Measurements from ENCODE around the gene TPPP. TPM values are rescaled to one million over a fixed set of nuclear protein-coding genes. Genes with fewer than 3 reads are reported as not detected.

The TPPP gene
- total RNA-seq, 1 donor from 2014 or later = 1.9 TPM

DNA sequence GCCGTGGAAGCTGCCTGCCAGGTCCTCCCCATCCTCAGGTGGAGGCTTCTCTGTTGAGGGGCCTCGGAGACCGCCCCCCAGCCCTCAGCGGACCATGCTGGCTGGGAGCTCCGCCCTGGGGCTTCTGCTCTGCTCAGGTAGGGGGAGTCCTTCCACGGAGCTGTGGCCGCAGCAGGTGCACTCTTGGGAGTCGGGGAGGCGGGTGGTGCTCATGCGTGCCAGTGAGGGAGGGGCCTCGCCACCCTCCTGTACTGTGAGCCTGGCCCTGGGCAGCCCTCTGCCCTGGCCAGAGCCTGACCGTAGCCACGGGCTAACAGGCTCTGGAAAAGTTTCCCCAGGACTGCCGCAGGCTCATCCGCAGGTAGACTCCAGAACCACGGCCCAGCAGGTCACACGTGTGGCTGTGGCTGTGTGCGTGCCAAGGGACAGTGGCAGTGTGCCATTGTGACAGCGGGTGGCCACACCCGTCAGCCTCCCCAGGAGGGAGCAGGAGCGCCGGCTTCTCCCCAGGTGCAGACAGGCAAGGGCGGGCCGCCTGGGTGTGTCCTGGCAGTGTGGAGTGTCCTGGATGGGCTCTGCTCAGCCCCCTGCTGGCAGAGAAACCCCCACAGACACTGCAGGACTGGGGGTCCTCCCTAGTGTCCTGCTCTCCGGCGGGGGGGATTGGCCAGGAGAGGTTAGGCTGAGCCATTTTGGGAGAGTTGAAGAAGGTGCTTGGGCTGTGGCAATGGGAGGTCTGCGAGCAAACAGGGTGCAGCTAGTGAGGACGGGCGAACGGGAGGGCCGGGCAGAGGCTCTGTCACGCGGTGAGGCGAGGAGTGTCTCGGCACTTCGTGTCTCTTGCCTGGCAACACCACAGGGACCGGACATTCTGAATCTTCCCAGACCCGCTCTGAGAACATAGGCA is 29.5 kb downstream of the TPPP start:
- H3K4me3 ChIP-seq (ENCODE audit: low read depth, low read length) = no peak overlapping the region
- no peaks in the 10 kb centered on the region for H3K27me3 ChIP-seq (ENCODE audit: control insufficient read depth, insufficient read depth, low read length)
- TF ChIP-seq, protein P1, sequence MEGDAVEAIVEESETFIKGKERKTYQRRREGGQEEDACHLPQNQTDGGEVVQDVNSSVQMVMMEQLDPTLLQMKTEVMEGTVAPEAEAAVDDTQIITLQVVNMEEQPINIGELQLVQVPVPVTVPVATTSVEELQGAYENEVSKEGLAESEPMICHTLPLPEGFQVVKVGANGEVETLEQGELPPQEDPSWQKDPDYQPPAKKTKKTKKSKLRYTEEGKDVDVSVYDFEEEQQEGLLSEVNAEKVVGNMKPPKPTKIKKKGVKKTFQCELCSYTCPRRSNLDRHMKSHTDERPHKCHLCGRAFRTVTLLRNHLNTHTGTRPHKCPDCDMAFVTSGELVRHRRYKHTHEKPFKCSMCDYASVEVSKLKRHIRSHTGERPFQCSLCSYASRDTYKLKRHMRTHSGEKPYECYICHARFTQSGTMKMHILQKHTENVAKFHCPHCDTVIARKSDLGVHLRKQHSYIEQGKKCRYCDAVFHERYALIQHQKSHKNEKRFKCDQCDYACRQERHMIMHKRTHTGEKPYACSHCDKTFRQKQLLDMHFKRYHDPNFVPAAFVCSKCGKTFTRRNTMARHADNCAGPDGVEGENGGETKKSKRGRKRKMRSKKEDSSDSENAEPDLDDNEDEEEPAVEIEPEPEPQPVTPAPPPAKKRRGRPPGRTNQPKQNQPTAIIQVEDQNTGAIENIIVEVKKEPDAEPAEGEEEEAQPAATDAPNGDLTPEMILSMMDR (IDR thresholded peaks at IDR 0.05; ENCODE audit: insufficient read depth, low read length, poor library complexity, severe bottlenecking) = no peak
- H3K36me3 ChIP-seq (ENCODE audit: control insufficient read depth, insufficient read depth, low read length) = no peaks in the 10 kb centered on the region
- no peak for DNase-seq (ENCODE audit: low read depth)

DNA sequence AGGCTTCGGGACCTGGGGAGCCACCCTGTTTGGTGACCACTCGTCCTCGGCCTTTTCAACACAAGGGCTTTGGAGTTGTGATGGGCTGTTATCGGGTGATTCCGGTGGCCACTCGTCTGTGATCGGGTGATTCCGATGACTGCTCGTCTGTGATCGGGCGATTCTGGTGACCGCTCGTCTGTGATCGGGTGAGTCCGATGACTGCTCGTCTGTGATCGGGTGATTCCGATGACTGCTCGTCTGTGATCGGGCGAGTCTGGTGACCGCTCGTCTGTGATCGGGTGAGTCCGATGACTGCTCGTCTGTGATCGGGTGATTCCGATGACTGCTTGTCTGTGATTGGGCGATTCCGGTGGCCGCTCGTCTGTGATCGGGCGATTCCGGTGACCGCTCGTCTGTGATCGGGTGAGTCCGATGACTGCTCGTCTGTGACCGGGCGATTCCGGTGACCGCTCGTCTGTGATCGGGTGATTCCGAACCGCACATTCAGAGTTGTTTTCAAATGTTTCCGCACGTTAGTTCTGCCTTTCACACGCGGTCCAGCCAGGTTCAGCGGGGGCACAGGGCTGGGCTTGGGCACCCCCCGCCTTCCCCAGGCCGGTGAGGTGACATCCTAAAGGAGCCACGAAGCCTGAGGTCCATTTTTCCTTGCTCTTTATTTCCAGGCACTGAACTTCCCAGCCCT is 30.3 kb downstream of the TPPP start:
- no peak for DNase-seq (ENCODE audit: low read depth)
- no peak overlapping the region for H3K4me3 ChIP-seq (ENCODE audit: low read depth, low read length)
- TF ChIP-seq, protein P1 (IDR thresholded peaks at IDR 0.05; ENCODE audit: insufficient read depth, low read length, poor library complexity, severe bottlenecking) = no peak
- H3K36me3 ChIP-seq (ENCODE audit: control insufficient read depth, insufficient read depth, low read length) = peaks cover 2% of the 10 kb centered on the region
- no peaks in the 10 kb centered on the region for H3K27me3 ChIP-seq (ENCODE audit: control insufficient read depth, insufficient read depth, low read length)

DNA sequence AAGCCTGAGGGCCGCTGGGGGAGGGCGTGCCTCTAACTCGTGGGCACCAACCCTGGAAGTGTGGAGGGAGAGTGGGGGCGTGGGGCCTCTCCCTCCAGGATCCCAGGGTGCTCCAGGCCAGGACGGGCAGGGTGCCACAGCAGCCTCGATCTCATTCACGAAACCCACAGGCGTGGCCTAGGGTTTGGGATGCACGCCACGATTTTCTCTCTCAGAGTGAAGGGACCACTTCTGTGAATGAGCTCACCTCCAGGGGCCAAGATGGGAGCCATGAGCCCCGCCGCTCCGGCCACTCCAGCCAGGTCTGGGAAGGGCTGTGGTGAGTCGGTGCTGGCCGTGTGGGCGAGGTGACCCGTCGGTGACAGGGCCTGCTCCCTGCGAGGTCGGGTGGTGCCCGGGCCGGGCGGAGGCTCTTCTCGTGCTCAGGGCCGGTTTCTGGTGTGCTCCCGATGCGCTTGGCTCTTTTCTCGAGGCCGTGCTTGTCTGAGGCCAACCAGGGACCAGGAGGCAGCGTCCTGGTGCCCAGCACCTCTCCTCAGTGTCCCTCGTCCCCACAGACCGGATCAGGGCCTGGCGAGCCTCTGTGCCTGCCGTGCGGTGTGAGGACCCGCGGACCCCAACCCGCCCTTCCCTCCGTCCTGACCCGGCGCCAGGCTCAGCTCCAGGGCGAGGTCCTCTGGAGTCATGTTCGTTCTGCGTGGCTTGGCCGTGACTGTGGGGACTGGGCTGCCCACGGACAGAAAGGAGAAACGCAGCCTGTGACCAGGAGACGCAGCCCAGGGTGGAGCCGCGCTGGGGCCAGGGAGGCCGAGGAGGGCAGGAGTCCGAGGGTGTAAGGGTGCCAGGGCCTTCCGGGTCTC is 31.0 kb downstream of the TPPP start:
- DNase-seq (ENCODE audit: low read depth) = no peak
- Histone ChIP-seq H3K36me3 (ENCODE audit: control insufficient read depth, insufficient read depth, low read length) (peaks cover 2% of the 10 kb centered on the region), H3K27me3 (ENCODE audit: control insufficient read depth, insufficient read depth, low read length) (no peaks in the 10 kb centered on the region), H3K4me3 (ENCODE audit: low read depth, low read length) (no peak overlapping the region)
- TF ChIP-seq, protein P1 (IDR thresholded peaks at IDR 0.05; ENCODE audit: insufficient read depth, low read length, poor library complexity, severe bottlenecking) = no peak

DNA sequence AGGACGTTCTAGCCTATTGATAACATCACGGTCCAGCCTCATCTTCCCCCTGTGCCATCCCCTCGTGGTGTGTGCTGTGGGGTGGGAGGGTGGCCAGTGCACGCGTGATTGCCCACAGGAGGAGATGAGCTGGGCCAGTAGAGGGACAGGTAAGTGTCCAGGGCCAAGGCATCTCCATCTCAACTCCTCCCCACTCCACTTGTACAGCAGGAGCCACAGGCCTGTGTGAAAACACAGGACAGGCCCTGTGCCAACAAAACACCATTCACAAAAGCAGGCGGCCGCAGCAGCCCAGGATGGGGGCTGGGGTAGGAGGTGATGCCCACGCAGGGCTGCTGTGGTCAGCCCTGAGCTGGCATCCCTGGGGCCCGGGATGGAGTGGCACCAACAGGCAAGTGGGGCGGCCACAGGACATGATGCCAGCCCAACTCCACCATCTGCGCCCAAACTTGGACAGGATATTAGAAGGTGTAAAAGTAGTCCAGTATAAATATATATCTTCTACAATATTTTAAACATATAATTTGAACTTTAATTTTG is 32.6 kb downstream of the TPPP start:
- Histone ChIP-seq H3K4me3 (ENCODE audit: low read depth, low read length) (no peak overlapping the region), H3K27me3 (ENCODE audit: control insufficient read depth, insufficient read depth, low read length) (no peaks in the 10 kb centered on the region), H3K36me3 (ENCODE audit: control insufficient read depth, insufficient read depth, low read length) (peaks cover 2% of the 10 kb centered on the region)
- no peak for DNase-seq (ENCODE audit: low read depth)
- TF ChIP-seq, protein P1 (IDR thresholded peaks at IDR 0.05; ENCODE audit: insufficient read depth, low read length, poor library complexity, severe bottlenecking) = no peak

DNA sequence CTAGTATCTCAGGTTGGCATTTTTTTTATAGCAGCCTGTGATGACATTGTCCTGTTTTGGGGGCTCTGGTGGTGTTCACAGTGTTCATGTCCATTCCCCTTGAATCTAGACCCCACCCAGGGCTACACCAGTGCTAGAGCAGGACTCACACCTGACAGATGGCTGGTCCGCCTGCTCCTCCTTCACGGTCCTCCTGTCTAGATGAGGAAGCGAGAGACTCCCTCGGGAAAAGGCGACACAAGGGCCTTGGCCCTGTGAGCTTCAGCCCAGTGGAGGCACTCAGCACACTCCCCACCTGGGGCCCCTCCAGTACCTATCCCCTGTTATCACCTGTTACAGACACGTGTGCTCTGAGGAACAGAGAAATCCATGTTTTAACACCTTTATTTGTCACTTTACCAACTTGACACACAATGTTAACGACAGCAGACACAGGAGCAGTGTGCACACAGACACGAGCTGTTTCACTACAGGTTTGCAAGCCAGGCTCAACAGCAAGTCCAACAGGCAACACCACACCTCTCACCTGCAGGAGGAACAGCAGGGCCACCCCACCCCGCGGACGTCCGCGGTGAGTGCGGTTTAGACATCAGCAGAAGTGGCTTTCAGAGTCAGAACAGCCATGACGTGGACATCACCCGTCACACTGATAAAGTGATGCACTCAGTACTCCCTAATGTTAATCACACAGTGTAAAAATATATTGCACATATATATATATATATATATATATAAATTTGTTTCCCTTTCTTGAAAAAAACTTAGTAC is 33.5 kb downstream of the TPPP start:
- TF ChIP-seq, protein P1 (IDR thresholded peaks at IDR 0.05; ENCODE audit: insufficient read depth, low read length, poor library complexity, severe bottlenecking) = no peak
- peaks cover 2% of the 10 kb centered on the region for H3K36me3 ChIP-seq (ENCODE audit: control insufficient read depth, insufficient read depth, low read length)
- H3K27me3 ChIP-seq (ENCODE audit: control insufficient read depth, insufficient read depth, low read length) = no peaks in the 10 kb centered on the region
- no peak for DNase-seq (ENCODE audit: low read depth)
- H3K4me3 ChIP-seq (ENCODE audit: low read depth, low read length) = no peak overlapping the region
